ENCODE data around the gene ASIC5. TPM values are rescaled to one million over a fixed set of nuclear protein-coding genes. Genes with fewer than 3 reads are reported as not detected.

Gene ASIC5
- total RNA-seq, 1 experiment from 2014 or later, result not detected

GRCh38 chr4:155879767-155880166 lies 13.7 kb upstream of the ASIC5 start:
- Histone ChIP-seq H3K4ac (ENCODE audit: low read depth, low read length) (no peak overlapping the region), H2BK120ac (ENCODE audit: low read depth, low read length, poor library complexity, severe bottlenecking) (no peak overlapping the region), H2BK12ac (ENCODE audit: insufficient read length, low read depth, low read length) (no peak overlapping the region), H2BK15ac (ENCODE audit: low read depth, low read length) (no peak overlapping the region), H3K27me3 (ENCODE audit: insufficient read depth, low read length) (no peaks in the 10 kb centered on the region), H2AK5ac (ENCODE audit: insufficient read length, low read length) (no peak overlapping the region), H2BK5ac (ENCODE audit: insufficient read length, low read length) (no peak overlapping the region), H2BK20ac (ENCODE audit: low read depth, low read length, poor library complexity, severe bottlenecking) (no peak overlapping the region), H3T11ph (ENCODE audit: low read length) (no peak overlapping the region), H3K9ac (ENCODE audit: extremely low read depth, insufficient read length, low read length) (no peak overlapping the region), H4K8ac (replicated peaks; ENCODE audit: insufficient read length, low read depth, low read length) (no peak overlapping the region), H3K79me2 (ENCODE audit: insufficient read depth, low read length) (no peaks in the 10 kb centered on the region), H3K23ac (ENCODE audit: insufficient read length, low read depth, low read length) (no peak overlapping the region), H3K23me2 (ENCODE audit: insufficient read length, low read depth, low read length, poor library complexity, severe bottlenecking) (peaks cover 2% of the 10 kb centered on the region), H4K91ac (ENCODE audit: insufficient read length, low read depth, low read length) (no peak overlapping the region), H3K79me1 (ENCODE audit: insufficient read depth, low read depth, low read length, poor library complexity, severe bottlenecking) (no peaks in the 10 kb centered on the region), H3K4me1 (ENCODE audit: insufficient read depth, low read length) (no peaks in the 10 kb centered on the region; the same call in 1 of the 2 replicates), H4K20me1 (ENCODE audit: control insufficient read depth, insufficient read depth, insufficient read length) (no peaks in the 10 kb centered on the region), H3K56ac (ENCODE audit: insufficient read length, low read depth, low read length) (no peak overlapping the region), H3K9me3 (ENCODE audit: control insufficient read depth, low read depth, low read length) (no peaks in the 10 kb centered on the region), H2AFZ (ENCODE audit: low read length) (no peak overlapping the region), H4K5ac (ENCODE audit: insufficient read length, low read depth, low read length) (no peak overlapping the region), H3K14ac (ENCODE audit: insufficient read depth, low read length) (no peak overlapping the region), H3K4me2 (ENCODE audit: insufficient read depth, insufficient read length, low read length) (no peak overlapping the region), H3K27ac (ENCODE audit: insufficient read length, low read depth, low read length) (no peak overlapping the region), H3K18ac (ENCODE audit: insufficient read length, low read depth, low read length) (no peak overlapping the region)
- Mint-ChIP-seq H3K27ac (no peak overlapping the region), H3K9me3 (peaks cover 20 to 27% of the 10 kb centered on the region in 2 experiments), H3K27me3 (ENCODE audit: low read depth) (no peaks in the 10 kb centered on the region), H3K36me3 (ENCODE audit: insufficient read depth in 1 of 3, low read depth in 3 of 3) (peaks cover 13 to 25% (median 14%) of the 10 kb centered on the region in 3 experiments), H3K4me3 (no peak overlapping the region), H3K4me1 (peaks cover 9 to 18% of the 10 kb centered on the region in 2 experiments)
- DNase-seq, result no peak
- no peak for TF ChIP-seq CTCF (conservative IDR thresholded peaks at IDR 0.05)
